IPS DF 6.9 (cell line): Measurements from ENCODE around the gene EHMT1.

Experiments used
- DNase-seq: peaks from one replicate; pipeline ENCODE4 v3.0.0-alpha.2; 2013; ENCODE audit warnings: low read depth, low spot score
- H3K27ac ChIP-seq: one replicate; pipeline ENCODE4 v1.5.1; 2013; ENCODE audit warnings: low read length, control low read depth
- H3K27me3 ChIP-seq: 2 replicates; pipeline ENCODE4 v1.6.1; 2013; ENCODE audit warnings: mild to moderate bottlenecking, low read length; ENCODE audit not compliant: control insufficient read depth, insufficient read depth
- H3K36me3 ChIP-seq: 2 replicates; pipeline ENCODE4 v1.6.1; 2013; ENCODE audit warnings: low read length; ENCODE audit not compliant: control insufficient read depth, insufficient read depth
- H3K4me1 ChIP-seq: 2 replicates; pipeline ENCODE4 v1.6.1; 2013; ENCODE audit warnings: low read length; ENCODE audit not compliant: control insufficient read depth, insufficient read depth
- H3K4me3 ChIP-seq: 2 replicates; pipeline ENCODE4 v1.5.1; 2013; ENCODE audit warnings: mild to moderate bottlenecking, low read length
- H3K9me3 ChIP-seq: 2 replicates; pipeline ENCODE4 v1.6.1; 2013; ENCODE audit warnings: low read length, inconsistent platforms; ENCODE audit not compliant: control insufficient read depth, insufficient read depth
- WGBS: extraction: QIAGEN DNeasy Blood & Tissue Kit; methylation state at CpG from one replicate; pipeline ENCODE4 v1.1.7; 2013; ENCODE audit warnings: mixed read lengths, missing lambda C conversion rate; ENCODE audit not compliant: insufficient read length, insufficient coverage; 5-methylcytosine and 5-hydroxymethylcytosine counted together

The EHMT1 gene

GRCh38 chr9:137618105-137619067, at the start of gene EHMT1:
EHMT1 (plus strand) TSS chr9:137619005; CDS start chr9:137619029, 24 bp downstream.
- H3K36me3 ChIP-seq = peaks cover 21% of the 10 kb centered on the region

GRCh38 chr9:137569609-137570203, 49.1 kb upstream of the EHMT1 start:
- no peak for DNase-seq
- no peak overlapping the region for H3K4me3 ChIP-seq
- no peaks in the 10 kb centered on the region for H3K9me3 ChIP-seq
- H3K36me3 ChIP-seq = peaks cover 23% of the 10 kb centered on the region
- no peaks in the 10 kb centered on the region for H3K27me3 ChIP-seq
- WGBS = 100% methylated on average over 4 of the region's 5 CpGs
- no peaks in the 10 kb centered on the region for H3K4me1 ChIP-seq
- no peak overlapping the region for H3K27ac ChIP-seq

More at GRCh38 chr9:137618105-137619067, at the start of gene EHMT1:
- Histone ChIP-seq H3K27me3 (no peaks in the 10 kb centered on the region), H3K4me3 (peak within 1 kb of the TSS; percentile 77), H3K27ac (no peak within 1 kb of the TSS), H3K4me1 (peaks cover 2% of the 10 kb centered on the region; the same call in 1 of the 2 replicates), H3K9me3 (no peaks in the 10 kb centered on the region)
- DNase-seq = no peak
- WGBS = no CpG with 5 or more reads among the region's 94 CpGs

- Histone ChIP-seq H3K9me3 (no peaks in the 10 kb centered on the region), H3K27ac (no peak overlapping the region), H3K27me3 (no peaks in the 10 kb centered on the region), H3K36me3 (peaks cover 23% of the 10 kb centered on the region), H3K4me3 (no peak overlapping the region), H3K4me1 (no peaks in the 10 kb centered on the region)
- no peak for DNase-seq
- no CpG with 5 or more reads among the region's 3 CpGs for WGBS
These were observed 48.2 kb upstream of the EHMT1 start for GRCh38 chr9:137570566-137570965.

GRCh38 chr9:137574192-137574591, 44.6 kb upstream of the EHMT1 start:
- no peak for DNase-seq
- Histone ChIP-seq H3K36me3 (peaks cover 23% of the 10 kb centered on the region), H3K4me3 (no peak overlapping the region), H3K4me1 (no peaks in the 10 kb centered on the region), H3K9me3 (no peaks in the 10 kb centered on the region), H3K27me3 (no peaks in the 10 kb centered on the region), H3K27ac (no peak overlapping the region)
- WGBS = no CpG with 5 or more reads among the region's 10 CpGs

- Histone ChIP-seq H3K4me1 (no peaks in the 10 kb centered on the region), H3K4me3 (no peak overlapping the region), H3K36me3 (peaks cover 22% of the 10 kb centered on the region), H3K9me3 (no peaks in the 10 kb centered on the region), H3K27ac (no peak overlapping the region), H3K27me3 (no peaks in the 10 kb centered on the region)
- DNase-seq = no peak
- WGBS = no CpG with 5 or more reads among the region's 9 CpGs
These were observed 43.5 kb upstream of the EHMT1 start for GRCh38 chr9:137575364-137575715.

- no peak overlapping the region for H3K4me3 ChIP-seq
- WGBS = no CpG with 5 or more reads among the region's 12 CpGs
- no peaks in the 10 kb centered on the region for H3K4me1 ChIP-seq
- H3K9me3 ChIP-seq = no peaks in the 10 kb centered on the region
- H3K27ac ChIP-seq = no peak overlapping the region
- DNase-seq = no peak
- H3K27me3 ChIP-seq = no peaks in the 10 kb centered on the region
- peaks cover 20% of the 10 kb centered on the region for H3K36me3 ChIP-seq
These were observed 42.9 kb upstream of the EHMT1 start for GRCh38 chr9:137575716-137576411.

- Histone ChIP-seq H3K9me3 (no peaks in the 10 kb centered on the region), H3K27ac (no peak within 1 kb of the TSS), H3K4me1 (no peaks in the 10 kb centered on the region), H3K27me3 (no peaks in the 10 kb centered on the region), H3K4me3 (peak within 1 kb of the TSS; percentile 99), H3K36me3 (peaks cover 30% of the 10 kb centered on the region)
- peak; percentile 84 for DNase-seq
- WGBS = no CpG with 5 or more reads among the region's 82 CpGs
These were observed 40.1 kb upstream of the EHMT1 start, which contains the start of gene DPH7 for GRCh38 chr9:137578518-137579258. DPH7 (minus strand) TSS chr9:137578925; CDS start chr9:137578777, 148 bp downstream.

GRCh38 chr9:137579259-137579604, 39.6 kb upstream of the EHMT1 start:
- WGBS = no CpG with 5 or more reads among the region's 19 CpGs
- Histone ChIP-seq H3K9me3 (no peaks in the 10 kb centered on the region), H3K27me3 (no peaks in the 10 kb centered on the region), H3K4me1 (no peaks in the 10 kb centered on the region), H3K27ac (no peak overlapping the region), H3K36me3 (peaks cover 28% of the 10 kb centered on the region), H3K4me3 (peak overlapping the region; percentile 12; the same call in 1 of the 2 replicates)
- DNase-seq = no peak

- WGBS = no CpG with 5 or more reads among the region's 23 CpGs
- Histone ChIP-seq H3K27ac (no peak overlapping the region), H3K36me3 (peaks cover 30% of the 10 kb centered on the region), H3K9me3 (no peaks in the 10 kb centered on the region), H3K4me1 (no peaks in the 10 kb centered on the region), H3K27me3 (no peaks in the 10 kb centered on the region), H3K4me3 (no peak overlapping the region)
- no peak for DNase-seq
These were observed 38.4 kb upstream of the EHMT1 start for GRCh38 chr9:137580209-137580953.
